Measurements from ENCODE around the gene VIL1. TPM values are rescaled to one million over a fixed set of nuclear protein-coding genes. Genes with fewer than 3 reads are reported as not detected.

Gene VIL1
- total and polyA plus RNA-seq, 2 of the 13 experiments (the other 11 are each of a cell fraction or from before 2014, with no cell fraction given): 287 to 301 TPM

GRCh38 chr2:218401890-218402289 is 17.0 kb upstream of the VIL1 start (continued):
- TF ChIP-seq, protein P1, sequence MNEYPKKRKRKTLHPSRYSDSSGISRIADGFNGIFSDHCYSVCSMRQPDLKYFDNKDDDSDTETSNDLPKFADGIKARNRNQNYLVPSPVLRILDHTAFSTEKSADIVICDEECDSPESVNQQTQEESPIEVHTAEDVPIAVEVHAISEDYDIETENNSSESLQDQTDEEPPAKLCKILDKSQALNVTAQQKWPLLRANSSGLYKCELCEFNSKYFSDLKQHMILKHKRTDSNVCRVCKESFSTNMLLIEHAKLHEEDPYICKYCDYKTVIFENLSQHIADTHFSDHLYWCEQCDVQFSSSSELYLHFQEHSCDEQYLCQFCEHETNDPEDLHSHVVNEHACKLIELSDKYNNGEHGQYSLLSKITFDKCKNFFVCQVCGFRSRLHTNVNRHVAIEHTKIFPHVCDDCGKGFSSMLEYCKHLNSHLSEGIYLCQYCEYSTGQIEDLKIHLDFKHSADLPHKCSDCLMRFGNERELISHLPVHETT (CRISPR knock-in tag; conservative IDR thresholded peaks at IDR 0.05): no peak
- no peak for TF ChIP-seq ZBTB20 (CRISPR knock-in tag; IDR thresholded peaks at IDR 0.05; ENCODE audit: borderline replicate concordance, low read depth)
- TF ChIP-seq MAFG (CRISPR knock-in tag; IDR thresholded peaks at IDR 0.05): no peak
- TF ChIP-seq TCF7L2 (IDR thresholded peaks at IDR 0.05; ENCODE audit: low read depth, low read length): no peak
- TF ChIP-seq ELF4 (CRISPR knock-in tag; IDR thresholded peaks at IDR 0.05; ENCODE audit: borderline replicate concordance): no peak
- no peak for TF ChIP-seq HOXD1 (CRISPR knock-in tag; IDR thresholded peaks at IDR 0.05)
- no peak for TF ChIP-seq ZNF513 (CRISPR knock-in tag; conservative IDR thresholded peaks at IDR 0.05)

GRCh38 chr2:218402491-218402901 is 16.4 kb upstream of the VIL1 start:
- ChIA-PET POLR2A (no interaction called here), CTCF (ENCODE audit: low intra/inter-chr PET ratio, low total read pairs) (no interaction called here)
- peak overlapping the region; percentile 98 for H3K4me2 ChIP-seq (ENCODE audit: low read depth, low read length)
- H3K4me1 ChIP-seq (ENCODE audit: insufficient read depth, low read length): peaks cover 58% of the 10 kb centered on the region
- H3K9ac ChIP-seq (ENCODE audit: insufficient read depth, low read depth, low read length): peak overlapping the region; percentile 81; the same call in 1 of the 2 replicates
- FAIRE-seq: no peak
- no peaks in the 10 kb centered on the region; the same call in 1 of the 2 replicates for H4K20me1 ChIP-seq (ENCODE audit: insufficient read depth, low read length)
- peaks cover 24 to 38% of the 10 kb centered on the region in 2 experiments; a peak in 4 of 5 replicates for H3K36me3 ChIP-seq (replicated peaks in 1 of 2; ENCODE audit: control insufficient read depth in 1 of 2, insufficient read depth in 2 of 2, low read length in 2 of 2)
- 94% methylated on average over 7 of the region's 8 CpGs for WGBS (ENCODE audit: low lambda C conversion rate)
- intact Hi-C loops (cut with micrococcal nuclease; ENCODE audit: unreplicated experiment) (no loop called here), in situ Hi-C loops (cut with HindIII; ENCODE audit: extremely low pct_ligation_motif_present, low pct_unique_long_range_greater_than_20kb) (no loop called here)
- no peaks in the 10 kb centered on the region; a peak in 1 of 5 replicates for H3K27me3 ChIP-seq (ENCODE audit: control insufficient read depth in 1 of 2, insufficient read depth in 2 of 2, low read length in 2 of 2)
- no peak for ATAC-seq
- BruUV-seq (replicated peaks): no TSS peak
- H2AFZ ChIP-seq (ENCODE audit: low read length): no peak overlapping the region
- no peaks in the 10 kb centered on the region for H3K9me3 ChIP-seq (ENCODE audit: low read length)
- H3K27ac ChIP-seq (ENCODE audit: extremely low read length, insufficient read depth, low read length): peak overlapping the region; percentile 79
- peaks cover 42% of the 10 kb centered on the region for H3K79me2 ChIP-seq (ENCODE audit: insufficient read depth, low read length)
- peak overlapping the region in 2 of 3 experiments; percentile 9 to 97; a peak in 2 of 6 replicates for H3K4me3 ChIP-seq (replicated peaks in 1 of 3; ENCODE audit: insufficient read depth in 1 of 3, low read depth in 2 of 3, low read length in 3 of 3)
- no peak for DNase-seq (ENCODE audit: low spot score)
- TF ChIP-seq RBFOX2 (IDR thresholded peaks at IDR 0.05; ENCODE audit: low read depth, low read length) (peak; percentile 56), ATF6 (CRISPR knock-in tag; conservative IDR thresholded peaks at IDR 0.05) (no peak), CENPT (CRISPR knock-in tag; IDR thresholded peaks at IDR 0.05; ENCODE audit: low read depth) (no peak), FOXP4 (CRISPR knock-in tag; IDR thresholded peaks at IDR 0.05) (no peak), ZNF713 (CRISPR knock-in tag; IDR thresholded peaks at IDR 0.05) (no peak), POGZ (CRISPR knock-in tag; IDR thresholded peaks at IDR 0.05) (no peak), SRSF4 (IDR thresholded peaks at IDR 0.05; ENCODE audit: low read depth, low read length, poor library complexity, severe bottlenecking) (no peak), HNF4G (IDR thresholded peaks at IDR 0.05; ENCODE audit: borderline replicate concordance, low read depth, low read length) (no peak), HNF4G (CRISPR knock-in tag; IDR thresholded peaks at IDR 0.05; ENCODE audit: borderline replicate concordance, low read depth) (no peak), ZFP90 (CRISPR knock-in tag; IDR thresholded peaks at IDR 0.05; ENCODE audit: borderline replicate concordance) (no peak)

Data from HepG2 (cell line).